Lower leg skin (tissue), 3 donors: ENCODE data around the gene CCDC88C.

Experiments used
- POLR2A ChIP-seq, 2 donors: fragments of 450-650 bp; IDR thresholded peaks; one replicate each; pipeline ENCODE4 v1.6.1; 2016 to 2017; ENCODE audit warnings: antibody characterized with exemption in 2 of 2, mild to moderate bottlenecking in 1 of 2, moderate library complexity in 1 of 2
- TF ChIP-seq, protein P1 (sequence below), 3 donors: fragments of 450-650 bp; IDR thresholded peaks; one replicate each; pipeline ENCODE4 v1.5.1; 2016; ENCODE audit warnings: antibody characterized with exemption in 3 of 3, mild to moderate bottlenecking in 3 of 3, moderate library complexity in 2 of 3

GRCh38 chr14:91327661-91328312, 89.8 kb downstream of the CCDC88C start:
- TF ChIP-seq POLR2A (IDR thresholded peaks at IDR 0.05), result no peak
- TF ChIP-seq, protein P1, sequence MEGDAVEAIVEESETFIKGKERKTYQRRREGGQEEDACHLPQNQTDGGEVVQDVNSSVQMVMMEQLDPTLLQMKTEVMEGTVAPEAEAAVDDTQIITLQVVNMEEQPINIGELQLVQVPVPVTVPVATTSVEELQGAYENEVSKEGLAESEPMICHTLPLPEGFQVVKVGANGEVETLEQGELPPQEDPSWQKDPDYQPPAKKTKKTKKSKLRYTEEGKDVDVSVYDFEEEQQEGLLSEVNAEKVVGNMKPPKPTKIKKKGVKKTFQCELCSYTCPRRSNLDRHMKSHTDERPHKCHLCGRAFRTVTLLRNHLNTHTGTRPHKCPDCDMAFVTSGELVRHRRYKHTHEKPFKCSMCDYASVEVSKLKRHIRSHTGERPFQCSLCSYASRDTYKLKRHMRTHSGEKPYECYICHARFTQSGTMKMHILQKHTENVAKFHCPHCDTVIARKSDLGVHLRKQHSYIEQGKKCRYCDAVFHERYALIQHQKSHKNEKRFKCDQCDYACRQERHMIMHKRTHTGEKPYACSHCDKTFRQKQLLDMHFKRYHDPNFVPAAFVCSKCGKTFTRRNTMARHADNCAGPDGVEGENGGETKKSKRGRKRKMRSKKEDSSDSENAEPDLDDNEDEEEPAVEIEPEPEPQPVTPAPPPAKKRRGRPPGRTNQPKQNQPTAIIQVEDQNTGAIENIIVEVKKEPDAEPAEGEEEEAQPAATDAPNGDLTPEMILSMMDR (IDR thresholded peaks at IDR 0.05), result no peak
